WTC11 (cell line): ENCODE data around the gene AWAT1. TPM values are rescaled to one million over a fixed set of nuclear protein-coding genes. Genes with fewer than 3 reads are reported as not detected.
"Not testable (repeated sequence)": the region's sequence is repeated elsewhere in the genome, so short reads cannot be mapped to it uniquely, and the experiment has no call there.

Source experiments
- ATAC-seq: fragments of 200-7000 bp; cut with Tn5 transposase; 2 replicates; pipeline ENCODE4 v1.10.0; 2021; ENCODE audit warnings: mild to moderate bottlenecking, moderate library complexity
- CTCF ChIA-PET: fragments of 300-600 bp; sonication (Branson Sonifier 250); formaldehyde crosslinking; loops from one replicate; lab custom pipeline; 2021; ENCODE audit warnings: antibody characterized with exemption; lab: Charles Lee
- POLR2A ChIA-PET: fragments of 350-600 bp; sonication (Branson Sonifier 250); formaldehyde crosslinking; loops from one replicate; lab custom pipeline; 2021; ENCODE audit warnings: antibody characterized with exemption; lab: Charles Lee
- DNase-seq: peaks from one replicate; pipeline ENCODE4 v3.0.0; 2021; ENCODE audit warnings: low spot score
- H3K27ac Mint-ChIP-seq: 2 replicates; pipeline ENCODE4 v1.8.0; 2021; ENCODE audit warnings: mixed read lengths
- H3K27me3 Mint-ChIP-seq: 2 replicates; pipeline ENCODE4 v1.8.0; 2021; ENCODE audit warnings: low read depth, mild to moderate bottlenecking, moderate library complexity, mixed read lengths
- H3K36me3 Mint-ChIP-seq: 2 replicates; pipeline ENCODE4 v1.8.0; 2021; ENCODE audit warnings: mixed read lengths
- H3K4me1 Mint-ChIP-seq: 2 replicates; pipeline ENCODE4 v1.8.0; 2022; ENCODE audit warnings: mixed read lengths
- H3K4me3 Mint-ChIP-seq: 2 replicates; pipeline ENCODE4 v1.8.0; 2021; ENCODE audit warnings: mild to moderate bottlenecking, moderate library complexity, mixed read lengths
- H3K9me3 Mint-ChIP-seq: 2 replicates; pipeline ENCODE4 v1.8.0; 2021; ENCODE audit warnings: mixed read lengths
- CREB1 ChIP-seq: sonication (generic); formaldehyde crosslinking; IDR thresholded peaks from 2 replicates; pipeline ENCODE4 v1.8.0; 2023; ENCODE audit warnings: mild to moderate bottlenecking, missing genetic modification reagents
- CREM ChIP-seq: sonication (generic); formaldehyde crosslinking; IDR thresholded peaks from 2 replicates; pipeline ENCODE4 v1.8.1; 2022; ENCODE audit warnings: mild to moderate bottlenecking, missing genetic modification reagents, moderate library complexity
- ELF4 ChIP-seq: sonication (generic); formaldehyde crosslinking; IDR thresholded peaks from 2 replicates; pipeline ENCODE4 v1.8.1; 2022; ENCODE audit warnings: low read depth, mild to moderate bottlenecking, moderate library complexity, missing genetic modification reagents
- GRHL2 ChIP-seq: fragments of 250-450 bp; sonication (Bioruptor Pico); IDR thresholded peaks from 2 replicates; pipeline ENCODE4 v1.8.0; 2022; ENCODE audit warnings: mild to moderate bottlenecking, moderate library complexity; ENCODE audit not compliant: insufficient replicate concordance, severe bottlenecking
- GTF2I ChIP-seq: fragments of 250-450 bp; sonication (Bioruptor Pico); conservative IDR thresholded peaks from 2 replicates; pipeline ENCODE4 v1.4.0; 2021; ENCODE audit warnings: mild to moderate bottlenecking
- MYBL2 ChIP-seq: sonication (generic); formaldehyde crosslinking; IDR thresholded peaks from 2 replicates; pipeline ENCODE4 v1.8.1; 2023; ENCODE audit warnings: mild to moderate bottlenecking, moderate library complexity, missing genetic modification reagents
- NFYB ChIP-seq: sonication (generic); formaldehyde crosslinking; conservative IDR thresholded peaks from 2 replicates; pipeline ENCODE4 v1.8.0; 2022; ENCODE audit warnings: low read depth, missing genetic modification reagents
- NR1H2 ChIP-seq: sonication (generic); formaldehyde crosslinking; IDR thresholded peaks from 2 replicates; pipeline ENCODE4 v1.9.0; 2021; ENCODE audit warnings: mild to moderate bottlenecking, moderate library complexity, missing genetic modification reagents
- NR2C2 ChIP-seq: sonication (generic); formaldehyde crosslinking; IDR thresholded peaks from 2 replicates; pipeline ENCODE4 v1.8.0; 2022; ENCODE audit warnings: mild to moderate bottlenecking, missing genetic modification reagents
- PRRX2 ChIP-seq: fragments of 250-450 bp; sonication (Bioruptor Pico); IDR thresholded peaks from 2 replicates; pipeline ENCODE4 v1.8.0; 2021; ENCODE audit warnings: mild to moderate bottlenecking
- RORB ChIP-seq: fragments of 250-450 bp; sonication (Bioruptor Pico); IDR thresholded peaks from 2 replicates; pipeline ENCODE4 v1.9.0; 2021; ENCODE audit warnings: mild to moderate bottlenecking
- TEAD4 ChIP-seq: sonication (generic); formaldehyde crosslinking; IDR thresholded peaks from 2 replicates; pipeline ENCODE4 v1.8.0; 2022; ENCODE audit warnings: mild to moderate bottlenecking, missing genetic modification reagents
- ZBTB21 ChIP-seq: sonication (generic); formaldehyde crosslinking; IDR thresholded peaks from 2 replicates; pipeline ENCODE4 v1.8.1; 2023; ENCODE audit warnings: mild to moderate bottlenecking, missing genetic modification reagents, borderline replicate concordance
- ZNF219 ChIP-seq: sonication (generic); formaldehyde crosslinking; IDR thresholded peaks from 2 replicates; pipeline ENCODE4 v1.8.0; 2023; ENCODE audit warnings: missing genetic modification reagents, mild to moderate bottlenecking, borderline replicate concordance
- ZNF317 ChIP-seq: sonication (generic); formaldehyde crosslinking; IDR thresholded peaks from 2 replicates; pipeline ENCODE4 v1.8.1; 2023; ENCODE audit warnings: low read depth, mild to moderate bottlenecking, moderate library complexity, missing genetic modification reagents, borderline replicate concordance
- total RNA-seq: library from RNA; stranded (reverse); gene quantifications from 3 replicates; pipeline ENCODE4 v1.2.3, GENCODE V29; 2021
- TF ChIP-seq, protein P1 (sequence below): fragments of 250-450 bp; sonication (Bioruptor Pico); IDR thresholded peaks from 2 replicates; pipeline ENCODE4 v1.9.0; 2021; ENCODE audit warnings: mild to moderate bottlenecking, borderline replicate concordance
- TF ChIP-seq, protein P2 (sequence below): sonication (generic); formaldehyde crosslinking; IDR thresholded peaks from 2 replicates; pipeline ENCODE4 v1.8.1; 2022; ENCODE audit warnings: low read depth, mild to moderate bottlenecking, moderate library complexity, missing genetic modification reagents, borderline replicate concordance
- TF ChIP-seq, protein P3 (sequence below): sonication (generic); formaldehyde crosslinking; IDR thresholded peaks from 2 replicates; pipeline ENCODE4 v1.8.0; 2022; ENCODE audit warnings: mild to moderate bottlenecking, missing genetic modification reagents
- TF ChIP-seq, protein P4 (sequence below): sonication (generic); formaldehyde crosslinking; IDR thresholded peaks from 2 replicates; pipeline ENCODE4 v1.8.0; 2023; ENCODE audit warnings: mild to moderate bottlenecking, missing genetic modification reagents
- TF ChIP-seq, protein P5 (sequence below): fragments of 250-450 bp; sonication (Bioruptor Pico); IDR thresholded peaks from 2 replicates; pipeline ENCODE4 v1.9.0; 2021; ENCODE audit warnings: mild to moderate bottlenecking
- TF ChIP-seq, protein P6 (sequence below): sonication (generic); formaldehyde crosslinking; IDR thresholded peaks from 2 replicates; pipeline ENCODE4 v1.8.1; 2022; ENCODE audit warnings: low read depth, missing genetic modification reagents, borderline replicate concordance

The AWAT1 gene
- total RNA-seq, 1 experiment from 2014 or later: not detected

DNA sequence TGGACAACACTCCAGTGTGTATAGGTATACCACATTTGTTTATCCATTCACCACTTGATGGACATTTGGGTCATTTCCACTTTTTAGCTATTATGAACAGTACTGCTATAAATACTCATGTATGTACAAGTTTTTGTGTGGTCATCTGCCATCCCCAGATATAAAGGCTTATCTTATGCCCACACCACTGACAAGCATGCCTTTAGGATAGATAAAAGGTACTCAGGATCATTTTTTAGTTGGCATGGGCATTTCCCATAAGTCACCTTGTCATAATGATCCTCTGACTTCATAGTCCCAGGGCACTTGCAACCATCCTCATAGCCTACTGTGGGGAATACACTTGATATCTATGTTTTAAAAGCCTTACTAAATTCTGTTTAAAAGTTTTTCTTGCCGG is 6.3 kb downstream of the AWAT1 start (continued):
- TF ChIP-seq, protein P1, sequence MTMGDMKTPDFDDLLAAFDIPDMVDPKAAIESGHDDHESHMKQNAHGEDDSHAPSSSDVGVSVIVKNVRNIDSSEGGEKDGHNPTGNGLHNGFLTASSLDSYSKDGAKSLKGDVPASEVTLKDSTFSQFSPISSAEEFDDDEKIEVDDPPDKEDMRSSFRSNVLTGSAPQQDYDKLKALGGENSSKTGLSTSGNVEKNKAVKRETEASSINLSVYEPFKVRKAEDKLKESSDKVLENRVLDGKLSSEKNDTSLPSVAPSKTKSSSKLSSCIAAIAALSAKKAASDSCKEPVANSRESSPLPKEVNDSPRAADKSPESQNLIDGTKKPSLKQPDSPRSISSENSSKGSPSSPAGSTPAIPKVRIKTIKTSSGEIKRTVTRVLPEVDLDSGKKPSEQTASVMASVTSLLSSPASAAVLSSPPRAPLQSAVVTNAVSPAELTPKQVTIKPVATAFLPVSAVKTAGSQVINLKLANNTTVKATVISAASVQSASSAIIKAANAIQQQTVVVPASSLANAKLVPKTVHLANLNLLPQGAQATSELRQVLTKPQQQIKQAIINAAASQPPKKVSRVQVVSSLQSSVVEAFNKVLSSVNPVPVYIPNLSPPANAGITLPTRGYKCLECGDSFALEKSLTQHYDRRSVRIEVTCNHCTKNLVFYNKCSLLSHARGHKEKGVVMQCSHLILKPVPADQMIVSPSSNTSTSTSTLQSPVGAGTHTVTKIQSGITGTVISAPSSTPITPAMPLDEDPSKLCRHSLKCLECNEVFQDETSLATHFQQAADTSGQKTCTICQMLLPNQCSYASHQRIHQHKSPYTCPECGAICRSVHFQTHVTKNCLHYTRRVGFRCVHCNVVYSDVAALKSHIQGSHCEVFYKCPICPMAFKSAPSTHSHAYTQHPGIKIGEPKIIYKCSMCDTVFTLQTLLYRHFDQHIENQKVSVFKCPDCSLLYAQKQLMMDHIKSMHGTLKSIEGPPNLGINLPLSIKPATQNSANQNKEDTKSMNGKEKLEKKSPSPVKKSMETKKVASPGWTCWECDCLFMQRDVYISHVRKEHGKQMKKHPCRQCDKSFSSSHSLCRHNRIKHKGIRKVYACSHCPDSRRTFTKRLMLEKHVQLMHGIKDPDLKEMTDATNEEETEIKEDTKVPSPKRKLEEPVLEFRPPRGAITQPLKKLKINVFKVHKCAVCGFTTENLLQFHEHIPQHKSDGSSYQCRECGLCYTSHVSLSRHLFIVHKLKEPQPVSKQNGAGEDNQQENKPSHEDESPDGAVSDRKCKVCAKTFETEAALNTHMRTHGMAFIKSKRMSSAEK (CRISPR knock-in tag): no peak
- TF ChIP-seq, all 79 proteins: peak for 0

DNA sequence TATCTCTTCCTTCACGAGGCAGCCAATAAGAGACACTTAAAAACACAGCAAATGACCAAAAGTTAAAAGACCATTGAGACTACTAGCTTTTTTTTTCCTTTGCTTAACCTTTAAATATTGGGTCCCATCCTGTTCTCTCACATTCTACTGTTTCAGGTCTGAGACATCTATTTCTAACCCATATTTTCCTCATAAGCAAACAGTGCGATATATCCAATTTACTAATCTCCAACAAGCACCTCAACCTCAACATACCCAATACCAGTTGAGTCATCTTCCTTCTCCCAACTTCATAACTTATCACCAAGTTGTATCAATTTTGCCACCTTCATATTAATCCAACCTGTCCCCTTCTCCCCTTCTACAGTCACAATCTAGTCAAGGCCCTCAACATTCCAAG is 7.0 kb downstream of the AWAT1 start:
- ChIA-PET CTCF (no interaction called here), POLR2A (no interaction called here)
- ATAC-seq (no peak), DNase-seq (no peak)
- TF ChIP-seq, protein P2, sequence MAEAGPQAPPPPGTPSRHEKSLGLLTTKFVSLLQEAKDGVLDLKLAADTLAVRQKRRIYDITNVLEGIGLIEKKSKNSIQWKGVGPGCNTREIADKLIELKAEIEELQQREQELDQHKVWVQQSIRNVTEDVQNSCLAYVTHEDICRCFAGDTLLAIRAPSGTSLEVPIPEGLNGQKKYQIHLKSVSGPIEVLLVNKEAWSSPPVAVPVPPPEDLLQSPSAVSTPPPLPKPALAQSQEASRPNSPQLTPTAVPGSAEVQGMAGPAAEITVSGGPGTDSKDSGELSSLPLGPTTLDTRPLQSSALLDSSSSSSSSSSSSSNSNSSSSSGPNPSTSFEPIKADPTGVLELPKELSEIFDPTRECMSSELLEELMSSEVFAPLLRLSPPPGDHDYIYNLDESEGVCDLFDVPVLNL (CRISPR knock-in tag): no peak
- TF ChIP-seq ZNF317 (CRISPR knock-in tag) (no peak), GRHL2 (CRISPR knock-in tag) (no peak), ZNF219 (no peak), NR2C2 (no peak), RORB (no peak), PRRX2 (CRISPR knock-in tag) (no peak), ELF4 (CRISPR knock-in tag) (no peak), TEAD4 (no peak), GTF2I (no peak), CREB1 (no peak), MYBL2 (no peak), CREM (CRISPR knock-in tag) (no peak), NR1H2 (CRISPR knock-in tag) (no peak), NFYB (CRISPR knock-in tag) (no peak), ZBTB21 (CRISPR knock-in tag) (no peak)
- TF ChIP-seq, protein P3, sequence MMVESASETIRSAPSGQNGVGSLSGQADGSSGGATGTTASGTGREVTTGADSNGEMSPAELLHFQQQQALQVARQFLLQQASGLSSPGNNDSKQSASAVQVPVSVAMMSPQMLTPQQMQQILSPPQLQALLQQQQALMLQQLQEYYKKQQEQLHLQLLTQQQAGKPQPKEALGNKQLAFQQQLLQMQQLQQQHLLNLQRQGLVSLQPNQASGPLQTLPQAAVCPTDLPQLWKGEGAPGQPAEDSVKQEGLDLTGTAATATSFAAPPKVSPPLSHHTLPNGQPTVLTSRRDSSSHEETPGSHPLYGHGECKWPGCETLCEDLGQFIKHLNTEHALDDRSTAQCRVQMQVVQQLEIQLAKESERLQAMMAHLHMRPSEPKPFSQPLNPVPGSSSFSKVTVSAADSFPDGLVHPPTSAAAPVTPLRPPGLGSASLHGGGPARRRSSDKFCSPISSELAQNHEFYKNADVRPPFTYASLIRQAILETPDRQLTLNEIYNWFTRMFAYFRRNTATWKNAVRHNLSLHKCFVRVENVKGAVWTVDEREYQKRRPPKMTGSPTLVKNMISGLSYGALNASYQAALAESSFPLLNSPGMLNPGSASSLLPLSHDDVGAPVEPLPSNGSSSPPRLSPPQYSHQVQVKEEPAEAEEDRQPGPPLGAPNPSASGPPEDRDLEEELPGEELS (CRISPR knock-in tag): no peak
- TF ChIP-seq, protein P4, sequence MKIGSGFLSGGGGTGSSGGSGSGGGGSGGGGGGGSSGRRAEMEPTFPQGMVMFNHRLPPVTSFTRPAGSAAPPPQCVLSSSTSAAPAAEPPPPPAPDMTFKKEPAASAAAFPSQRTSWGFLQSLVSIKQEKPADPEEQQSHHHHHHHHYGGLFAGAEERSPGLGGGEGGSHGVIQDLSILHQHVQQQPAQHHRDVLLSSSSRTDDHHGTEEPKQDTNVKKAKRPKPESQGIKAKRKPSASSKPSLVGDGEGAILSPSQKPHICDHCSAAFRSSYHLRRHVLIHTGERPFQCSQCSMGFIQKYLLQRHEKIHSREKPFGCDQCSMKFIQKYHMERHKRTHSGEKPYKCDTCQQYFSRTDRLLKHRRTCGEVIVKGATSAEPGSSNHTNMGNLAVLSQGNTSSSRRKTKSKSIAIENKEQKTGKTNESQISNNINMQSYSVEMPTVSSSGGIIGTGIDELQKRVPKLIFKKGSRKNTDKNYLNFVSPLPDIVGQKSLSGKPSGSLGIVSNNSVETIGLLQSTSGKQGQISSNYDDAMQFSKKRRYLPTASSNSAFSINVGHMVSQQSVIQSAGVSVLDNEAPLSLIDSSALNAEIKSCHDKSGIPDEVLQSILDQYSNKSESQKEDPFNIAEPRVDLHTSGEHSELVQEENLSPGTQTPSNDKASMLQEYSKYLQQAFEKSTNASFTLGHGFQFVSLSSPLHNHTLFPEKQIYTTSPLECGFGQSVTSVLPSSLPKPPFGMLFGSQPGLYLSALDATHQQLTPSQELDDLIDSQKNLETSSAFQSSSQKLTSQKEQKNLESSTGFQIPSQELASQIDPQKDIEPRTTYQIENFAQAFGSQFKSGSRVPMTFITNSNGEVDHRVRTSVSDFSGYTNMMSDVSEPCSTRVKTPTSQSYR (CRISPR knock-in tag): no peak
- TF ChIP-seq, protein P5, sequence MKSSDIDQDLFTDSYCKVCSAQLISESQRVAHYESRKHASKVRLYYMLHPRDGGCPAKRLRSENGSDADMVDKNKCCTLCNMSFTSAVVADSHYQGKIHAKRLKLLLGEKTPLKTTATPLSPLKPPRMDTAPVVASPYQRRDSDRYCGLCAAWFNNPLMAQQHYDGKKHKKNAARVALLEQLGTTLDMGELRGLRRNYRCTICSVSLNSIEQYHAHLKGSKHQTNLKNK (CRISPR knock-in tag): no peak
- TF ChIP-seq, protein P6, sequence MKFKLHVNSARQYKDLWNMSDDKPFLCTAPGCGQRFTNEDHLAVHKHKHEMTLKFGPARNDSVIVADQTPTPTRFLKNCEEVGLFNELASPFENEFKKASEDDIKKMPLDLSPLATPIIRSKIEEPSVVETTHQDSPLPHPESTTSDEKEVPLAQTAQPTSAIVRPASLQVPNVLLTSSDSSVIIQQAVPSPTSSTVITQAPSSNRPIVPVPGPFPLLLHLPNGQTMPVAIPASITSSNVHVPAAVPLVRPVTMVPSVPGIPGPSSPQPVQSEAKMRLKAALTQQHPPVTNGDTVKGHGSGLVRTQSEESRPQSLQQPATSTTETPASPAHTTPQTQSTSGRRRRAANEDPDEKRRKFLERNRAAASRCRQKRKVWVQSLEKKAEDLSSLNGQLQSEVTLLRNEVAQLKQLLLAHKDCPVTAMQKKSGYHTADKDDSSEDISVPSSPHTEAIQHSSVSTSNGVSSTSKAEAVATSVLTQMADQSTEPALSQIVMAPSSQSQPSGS: no peak
- Mint-ChIP-seq H3K36me3 (no peaks in the 10 kb centered on the region), H3K4me3 (no peak overlapping the region), H3K9me3 (no peaks in the 10 kb centered on the region), H3K27me3 (no peaks in the 10 kb centered on the region), H3K27ac (no peak overlapping the region), H3K4me1 (peaks cover 13% of the 10 kb centered on the region)

DNA sequence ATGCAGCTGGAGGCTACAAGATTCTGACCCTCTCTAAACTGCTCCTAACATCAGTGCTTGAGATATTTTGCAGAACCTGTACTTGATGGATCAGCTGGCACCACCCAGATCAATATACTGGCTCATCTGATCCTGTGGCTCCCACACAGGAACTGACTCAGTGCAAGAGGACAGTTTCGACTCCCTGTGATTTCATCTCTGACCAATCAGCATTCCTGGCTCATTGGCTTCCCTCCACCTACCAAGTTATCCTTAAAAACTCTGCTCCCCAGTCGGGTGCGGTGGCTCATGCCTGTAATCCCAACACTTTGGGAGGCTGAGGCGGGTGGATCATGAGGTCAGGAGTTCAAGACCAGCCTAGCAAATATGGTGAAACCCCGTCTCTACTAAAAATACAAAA is 9.1 kb downstream of the AWAT1 start:
- CTCF ChIA-PET, H3K27ac Mint-ChIP-seq, H3K36me3 Mint-ChIP-seq, ATAC-seq, POLR2A ChIA-PET, DNase-seq, H3K9me3 Mint-ChIP-seq, H3K4me3 Mint-ChIP-seq, H3K27me3 Mint-ChIP-seq: not testable (repeated sequence)
- H3K4me1 Mint-ChIP-seq: peaks cover 13% of the 10 kb centered on the region
